HG03139 (cell line): Measurements from ENCODE around the gene HLA-F.

Source experiments
- ATAC-seq: cut with Tn5 transposase; IDR thresholded peaks from one replicate; pipeline ENCODE4 v1.9.1; 2021; ENCODE audit not compliant: unreplicated experiment

Gene HLA-F

GRCh38 chr6:29723666-29724588, 693 bp downstream of the HLA-F start:
- no peak for ATAC-seq

DNA sequence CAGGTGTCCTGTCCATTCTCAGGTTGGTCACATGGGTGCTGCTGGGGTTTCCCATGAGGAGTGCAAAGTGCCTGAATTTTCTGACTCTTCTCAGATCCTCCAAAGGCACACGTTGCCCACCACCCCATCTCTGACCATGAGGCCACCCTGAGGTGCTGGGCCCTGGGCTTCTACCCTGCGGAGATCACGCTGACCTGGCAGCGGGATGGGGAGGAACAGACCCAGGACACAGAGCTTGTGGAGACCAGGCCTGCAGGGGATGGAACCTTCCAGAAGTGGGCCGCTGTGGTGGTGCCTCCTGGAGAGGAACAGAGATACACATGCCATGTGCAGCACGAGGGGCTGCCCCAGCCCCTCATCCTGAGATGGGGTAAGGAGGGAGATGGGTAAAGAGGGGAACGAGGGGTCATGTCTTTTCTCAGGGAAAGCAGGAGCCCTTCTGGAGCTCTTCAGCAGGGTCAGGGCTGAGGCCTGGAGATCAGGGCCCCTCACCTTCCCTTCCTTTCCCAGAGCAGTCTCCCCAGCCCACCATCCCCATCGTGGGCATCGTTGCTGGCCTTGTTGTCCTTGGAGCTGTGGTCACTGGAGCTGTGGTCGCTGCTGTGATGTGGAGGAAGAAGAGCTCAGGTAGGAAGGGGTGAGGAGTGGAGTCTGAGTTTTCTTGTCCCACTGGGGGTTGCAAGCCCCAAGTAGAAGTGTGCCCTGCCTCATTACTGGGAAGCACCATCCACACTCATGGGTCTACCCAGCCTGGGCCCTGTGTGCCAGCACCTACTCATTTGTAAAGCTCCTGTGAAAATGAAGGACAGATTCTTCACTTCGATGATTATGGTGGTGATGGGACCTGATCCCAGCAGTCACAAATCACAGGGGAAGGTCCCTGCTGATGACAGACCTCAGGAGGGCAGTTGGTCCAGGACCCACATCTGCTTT, 2.0 kb downstream of the HLA-F start:
- no peak for ATAC-seq

GRCh38 chr6:29726001-29726400, 2.8 kb downstream of the HLA-F start:
- no peak for ATAC-seq

DNA sequence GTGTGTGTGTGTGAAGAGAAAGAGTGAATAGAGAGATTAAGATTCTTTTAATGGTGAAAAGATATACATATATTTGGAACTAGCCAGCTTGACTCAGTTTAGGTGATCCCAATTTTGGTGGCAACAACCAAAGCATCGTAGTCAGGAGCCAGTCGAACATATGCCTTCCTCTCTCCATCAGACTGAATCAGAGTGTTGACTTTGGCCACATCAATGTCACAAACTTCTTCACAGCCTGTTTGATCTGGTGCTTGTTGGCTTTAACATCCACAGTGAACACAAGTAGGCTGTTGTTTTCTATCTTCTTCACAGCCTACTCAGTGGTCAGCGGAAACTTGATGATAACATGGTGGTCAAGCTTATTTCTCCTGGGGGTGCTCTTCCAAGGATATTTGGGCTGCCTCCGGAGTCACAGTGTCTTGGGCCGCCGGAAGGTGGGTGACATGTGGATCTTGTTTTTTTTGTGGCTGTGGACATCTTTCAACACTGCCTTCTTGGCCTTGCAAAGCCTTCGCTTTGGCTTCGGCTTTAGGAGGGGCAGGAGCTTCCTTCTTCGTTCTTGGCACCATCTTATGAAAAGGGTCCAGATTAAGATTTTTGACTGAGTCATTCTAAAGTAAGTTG, 3.4 kb downstream of the HLA-F start:
- no peak for ATAC-seq

- no peak for ATAC-seq
Observed at GRCh38 chr6:29727637-29728036, 4.4 kb downstream of the HLA-F start.

GRCh38 chr6:29728173-29728874, 5.1 kb downstream of the HLA-F start:
- ATAC-seq: no peak

GRCh38 chr6:29728875-29729270, 5.6 kb downstream of the HLA-F start:
- ATAC-seq: no peak

DNA sequence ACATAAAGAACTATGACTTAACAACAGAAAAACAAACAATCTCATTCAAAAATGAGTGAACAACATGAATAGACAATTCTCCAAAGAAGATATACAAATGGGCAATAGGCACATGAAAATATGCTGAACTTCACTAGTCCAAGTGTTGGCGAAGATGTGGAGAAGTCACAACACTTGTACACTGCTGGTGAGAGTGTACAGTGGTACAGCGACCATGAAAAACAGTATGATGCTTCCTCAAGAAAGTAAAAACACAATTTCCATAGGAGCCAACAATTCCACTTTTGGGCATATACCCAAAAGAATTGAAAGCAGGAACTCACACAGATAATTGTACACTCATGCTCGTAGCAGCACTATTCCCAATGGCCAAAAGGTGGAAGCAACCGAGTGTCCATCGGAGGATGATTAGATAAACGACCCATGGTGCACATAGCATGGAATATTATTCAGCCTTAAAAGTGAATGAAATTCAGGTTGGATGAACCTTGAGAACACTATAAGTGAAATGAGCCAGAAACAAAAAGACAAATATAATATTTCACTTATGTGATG, 6.6 kb downstream of the HLA-F start:
- no peak for ATAC-seq

- ATAC-seq: no peak
Observed at GRCh38 chr6:29730575-29731126, 7.4 kb downstream of the HLA-F start.

- ATAC-seq: no peak
Observed at GRCh38 chr6:29731281-29731680, 8.0 kb downstream of the HLA-F start.

DNA sequence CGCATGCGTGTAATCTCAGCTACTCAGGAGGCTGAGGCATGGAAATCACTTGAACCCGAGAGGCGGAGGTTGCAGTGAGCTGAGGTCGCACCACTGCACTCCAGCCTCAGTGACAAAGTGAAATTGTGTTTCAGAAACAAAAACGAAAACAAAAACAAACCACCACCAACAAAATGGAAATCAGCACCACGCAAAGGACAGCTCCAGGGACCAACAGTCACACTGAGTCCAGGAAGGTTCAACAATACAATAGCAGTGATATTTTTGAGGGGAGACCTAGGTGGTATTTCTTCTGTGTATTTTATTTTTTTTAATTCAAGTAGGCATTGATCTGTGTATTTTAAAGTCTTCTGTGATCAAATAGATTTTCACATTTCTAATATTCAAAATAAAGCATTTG, 9.8 kb downstream of the HLA-F start:
- ATAC-seq: no peak

- no peak for ATAC-seq
Observed at GRCh38 chr6:29734046-29735018, 11.1 kb downstream of the HLA-F start.

GRCh38 chr6:29736563-29736962, 13.3 kb downstream of the HLA-F start:
- no peak for ATAC-seq

DNA sequence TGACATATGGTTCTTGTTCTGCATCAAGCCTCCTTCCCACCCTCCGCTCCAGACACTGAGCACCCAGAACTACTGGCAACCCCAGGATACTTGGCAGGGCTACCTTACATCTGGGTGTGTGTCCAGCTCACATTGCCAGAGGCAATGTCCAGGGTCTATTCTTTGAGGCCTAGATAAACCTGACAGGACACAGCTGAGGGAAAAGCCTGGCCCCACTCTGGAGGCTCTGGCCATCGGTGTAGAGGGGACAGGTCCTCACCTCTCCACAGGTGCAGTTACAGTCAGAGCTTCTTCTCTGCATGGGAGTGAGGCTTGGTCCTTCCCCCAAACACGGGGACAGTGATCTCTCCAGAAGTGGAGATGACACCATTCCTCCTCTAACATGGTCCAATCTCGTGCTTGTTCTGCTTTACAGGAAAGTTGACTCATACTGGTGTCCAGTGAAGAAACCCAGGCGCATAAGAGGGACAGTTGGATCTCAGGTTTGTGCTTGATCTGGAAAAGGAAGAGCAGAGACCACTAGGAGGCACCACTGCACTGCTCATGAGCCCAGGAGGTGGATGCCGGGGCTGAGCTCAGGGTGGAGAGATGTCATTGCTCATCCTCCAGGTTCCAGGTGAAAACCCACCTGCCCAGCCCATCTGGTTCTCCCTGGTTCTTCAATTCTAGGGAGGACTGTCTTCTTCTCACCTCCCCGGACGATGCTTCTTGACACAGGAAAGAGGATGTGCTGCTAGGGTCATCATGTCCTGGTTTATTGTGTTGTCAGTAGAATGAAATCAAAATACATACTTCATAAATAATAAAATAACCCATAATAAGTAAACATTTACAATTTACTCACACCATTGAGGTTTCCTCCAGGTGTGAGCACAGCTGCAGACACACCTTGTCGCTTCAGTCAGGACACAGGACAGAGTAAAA, 14.7 kb downstream of the HLA-F start:
- ATAC-seq: no peak

DNA sequence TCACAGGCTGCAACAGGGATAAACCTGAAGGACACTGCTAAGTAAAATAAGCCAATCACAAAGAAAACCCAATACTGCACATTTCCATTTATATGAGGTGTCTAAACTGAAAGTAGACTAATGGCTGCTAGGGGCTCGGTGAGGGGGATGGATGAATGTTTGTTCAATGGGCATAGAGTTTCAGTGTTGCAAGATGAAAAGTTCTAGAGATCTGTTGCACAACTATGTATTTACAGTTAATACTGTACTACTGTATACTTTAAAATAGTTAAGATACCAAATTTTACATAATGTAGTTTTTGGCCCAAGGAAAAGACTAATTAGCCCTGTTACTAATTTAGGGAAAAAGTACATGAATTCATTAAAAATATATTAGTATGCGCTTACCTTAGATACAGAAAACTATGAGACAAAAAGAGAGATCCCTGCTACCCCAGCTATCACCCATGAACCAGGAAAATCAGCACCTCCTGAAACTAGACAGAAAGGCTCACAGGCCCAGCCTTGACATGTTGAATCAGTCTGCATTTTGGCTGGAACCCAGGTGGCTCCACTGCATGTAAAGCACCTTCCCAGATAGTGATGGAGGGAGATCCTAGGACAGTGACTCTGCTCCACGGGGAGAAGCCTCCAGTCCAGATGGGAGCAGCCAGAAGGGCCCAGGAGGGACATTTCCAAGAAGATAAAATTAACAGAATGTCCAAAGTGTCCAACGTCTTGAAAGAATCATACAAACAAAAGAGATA, 16.1 kb downstream of the HLA-F start:
- no peak for ATAC-seq

GRCh38 chr6:29739882-29740261, 16.6 kb downstream of the HLA-F start:
- ATAC-seq: no peak

GRCh38 chr6:29741592-29741991, 18.4 kb downstream of the HLA-F start:
- ATAC-seq: no peak
